Skeletal muscle tissue (tissue), 4 donors: ENCODE results near the gene GRIK3. TPM values are rescaled to one million over a fixed set of nuclear protein-coding genes. Genes with fewer than 3 reads are reported as not detected.

ENCODE experiments used
- H3K27ac ChIP-seq: one replicate; pipeline ENCODE4 v1.7.0; 2013; ENCODE audit warnings: mild to moderate bottlenecking, low read depth, low read length, inconsistent platforms
- H3K27me3 ChIP-seq, 3 donors: one replicate each; pipeline ENCODE4 v1.7.0; 2013; ENCODE audit warnings: low read length in 3 of 3; ENCODE audit not compliant: control insufficient read depth in 3 of 3, insufficient read depth in 3 of 3
- H3K36me3 ChIP-seq, 3 donors: one replicate each; pipeline ENCODE4 v1.7.0; 2013; ENCODE audit warnings: low read length in 3 of 3; ENCODE audit not compliant: control insufficient read depth in 3 of 3, insufficient read depth in 3 of 3
- H3K4me1 ChIP-seq, 3 donors: one replicate each; pipeline ENCODE4 v1.7.0; 2013; ENCODE audit warnings: low read length in 3 of 3, mild to moderate bottlenecking in 3 of 3; ENCODE audit not compliant: control insufficient read depth in 3 of 3, insufficient read depth in 3 of 3
- H3K4me3 ChIP-seq, 3 donors: one replicate each; pipeline ENCODE4 v1.7.0; 2013; ENCODE audit warnings: low read length in 3 of 3
- H3K9ac ChIP-seq, 3 donors: one replicate each; pipeline ENCODE4 v1.7.0; 2013; ENCODE audit warnings: low read length in 3 of 3, mild to moderate bottlenecking in 3 of 3, moderate library complexity in 2 of 3, low read depth in 1 of 3
- H3K9me3 ChIP-seq, 3 donors: one replicate each; pipeline ENCODE4 v1.7.0; 2013; ENCODE audit warnings: low read length in 3 of 3; ENCODE audit not compliant: control insufficient read depth in 3 of 3
- total RNA-seq: library from RNA; depleted of rRNA; stranded (reverse); fragments of >200 nt; gene quantifications from one replicate; pipeline ENCODE4 v1.2.3, GENCODE V29; 2014
- donor health status: Osteomylitis.

The GRIK3 gene
- total RNA-seq, 1 donor from 2014 or later = 0.52 TPM

GRCh38 chr1:36796733-36797132 is 237.6 kb downstream of the GRIK3 start:
- Histone ChIP-seq H3K27me3 (peaks cover 1 to 8% (median 3%) of the 10 kb centered on the region in 3 donors), H3K4me3 (no peak overlapping the region), H3K4me1 (peaks cover 2 to 10% (median 3%) of the 10 kb centered on the region in 3 donors)

DNA sequence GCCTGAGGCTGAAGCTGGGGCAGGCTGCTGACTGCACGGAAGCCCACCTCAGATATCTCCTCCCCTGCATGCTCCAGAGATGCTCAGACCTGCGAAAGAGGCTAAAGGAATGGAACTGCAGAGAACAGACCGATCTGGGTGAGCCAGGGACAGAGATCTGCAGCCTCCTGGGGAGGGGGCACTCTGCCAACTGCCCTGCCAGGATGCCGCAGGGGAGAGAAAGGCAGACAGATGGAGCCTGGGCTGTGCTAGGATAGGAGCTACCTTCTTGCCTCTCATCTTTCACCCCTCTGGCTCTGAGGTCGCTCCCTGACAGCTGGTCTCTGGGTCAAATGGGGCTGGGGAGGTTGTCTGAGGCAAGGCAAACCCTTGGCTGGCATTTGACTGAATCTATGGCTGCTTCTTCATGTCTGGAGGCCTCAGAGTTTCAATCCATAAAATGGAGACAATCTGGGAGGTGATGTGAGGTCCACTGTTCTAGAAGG is 238.2 kb downstream of the GRIK3 start:
- H3K27ac ChIP-seq = no peak overlapping the region
- H3K9me3 ChIP-seq = no peaks in the 10 kb centered on the region
- H3K36me3 ChIP-seq = no peaks in the 10 kb centered on the region
- H3K9ac ChIP-seq = no peak overlapping the region
- peaks cover 2 to 10% (median 3%) of the 10 kb centered on the region in 3 donors for H3K4me1 ChIP-seq
- H3K4me3 ChIP-seq = no peak overlapping the region
- H3K27me3 ChIP-seq = peaks cover 7 to 8% (median 7%) of the 10 kb centered on the region in 3 donors

More at GRCh38 chr1:36796733-36797132, 237.6 kb downstream of the GRIK3 start:
- Histone ChIP-seq H3K9ac (no peak overlapping the region), H3K27ac (no peak overlapping the region), H3K36me3 (no peaks in the 10 kb centered on the region), H3K9me3 (no peaks in the 10 kb centered on the region)

GRCh38 chr1:36794460-36794859 is 239.9 kb downstream of the GRIK3 start:
- H3K9ac ChIP-seq = no peak overlapping the region
- no peak overlapping the region for H3K4me3 ChIP-seq
- H3K36me3 ChIP-seq = no peaks in the 10 kb centered on the region
- H3K4me1 ChIP-seq = peaks cover 2 to 10% (median 3%) of the 10 kb centered on the region in 3 donors
- H3K27me3 ChIP-seq = peaks cover 9 to 21% (median 11%) of the 10 kb centered on the region in 3 donors
- H3K9me3 ChIP-seq = no peaks in the 10 kb centered on the region
- H3K27ac ChIP-seq = no peak overlapping the region

- H3K27me3 ChIP-seq = peaks cover 9 to 29% (median 12%) of the 10 kb centered on the region in 3 donors
- H3K4me1 ChIP-seq = peaks cover 2 to 10% (median 3%) of the 10 kb centered on the region in 3 donors
- H3K4me3 ChIP-seq = no peak overlapping the region
- no peak overlapping the region for H3K27ac ChIP-seq
- H3K9ac ChIP-seq = no peak overlapping the region
- H3K9me3 ChIP-seq = no peaks in the 10 kb centered on the region
- no peaks in the 10 kb centered on the region for H3K36me3 ChIP-seq
These were observed 240.9 kb downstream of the GRIK3 start for GRCh38 chr1:36793452-36793851.

- no peaks in the 10 kb centered on the region for H3K9me3 ChIP-seq
- no peak overlapping the region for H3K9ac ChIP-seq
- no peak overlapping the region for H3K27ac ChIP-seq
- H3K4me1 ChIP-seq = peaks cover 2 to 10% (median 3%) of the 10 kb centered on the region in 3 donors
- H3K4me3 ChIP-seq = no peak overlapping the region
- H3K36me3 ChIP-seq = no peaks in the 10 kb centered on the region
- peaks cover 9 to 36% (median 12%) of the 10 kb centered on the region in 3 donors for H3K27me3 ChIP-seq
These were observed 242.0 kb downstream of the GRIK3 start for GRCh38 chr1:36792292-36792691.

GRCh38 chr1:36790191-36790590 is 244.1 kb downstream of the GRIK3 start:
- Histone ChIP-seq H3K27me3 (peaks cover 19 to 42% (median 27%) of the 10 kb centered on the region in 3 donors), H3K9me3 (no peaks in the 10 kb centered on the region), H3K9ac (no peak overlapping the region)

GRCh38 chr1:36789535-36789934 is 244.8 kb downstream of the GRIK3 start:
- Histone ChIP-seq H3K27me3 (peaks cover 21 to 45% (median 29%) of the 10 kb centered on the region in 3 donors), H3K9ac (no peak overlapping the region), H3K4me1 (peaks cover 0 to 3% (median 2%) of the 10 kb centered on the region in 3 donors), H3K36me3 (no peaks in the 10 kb centered on the region), H3K4me3 (no peak overlapping the region), H3K27ac (no peak overlapping the region), H3K9me3 (no peaks in the 10 kb centered on the region)

More at GRCh38 chr1:36790191-36790590, 244.1 kb downstream of the GRIK3 start:
- H3K4me3 ChIP-seq = no peak overlapping the region
- H3K4me1 ChIP-seq = peaks cover 2 to 3% (median 3%) of the 10 kb centered on the region in 3 donors
- H3K36me3 ChIP-seq = no peaks in the 10 kb centered on the region
- H3K27ac ChIP-seq = no peak overlapping the region

DNA sequence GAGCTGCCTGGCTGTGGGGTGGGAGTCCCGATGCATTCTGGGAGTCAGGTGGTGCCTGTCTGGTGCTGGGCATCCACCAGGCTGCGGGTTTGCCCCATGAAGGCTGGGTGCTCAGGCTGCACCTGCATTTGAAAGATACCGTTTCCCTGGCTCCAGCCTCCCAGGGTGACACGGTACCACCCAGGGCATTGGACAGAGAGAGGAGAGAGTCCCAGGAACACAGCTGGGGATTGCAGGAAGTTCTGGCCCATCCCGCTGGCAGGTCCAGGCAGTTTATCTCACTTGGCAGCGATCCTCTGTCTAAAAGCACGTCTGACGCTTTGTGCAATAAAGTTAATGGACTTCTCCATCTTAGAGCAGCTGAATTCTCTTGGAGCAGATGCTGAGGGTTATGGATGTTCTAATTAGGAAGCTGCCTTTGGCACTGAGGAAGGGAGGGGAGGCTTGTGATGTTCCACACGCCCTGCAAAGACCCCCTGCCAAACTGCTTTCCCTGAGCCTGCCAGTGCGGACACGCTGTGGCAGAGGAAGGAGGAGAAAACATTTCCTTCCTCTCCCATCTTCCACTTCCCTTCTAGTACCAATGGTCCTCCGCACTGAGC is 246.9 kb downstream of the GRIK3 start:
- H3K4me1 ChIP-seq = no peaks in the 10 kb centered on the region
- H3K27ac ChIP-seq = no peak overlapping the region
- H3K36me3 ChIP-seq = no peaks in the 10 kb centered on the region
- no peak overlapping the region for H3K4me3 ChIP-seq
- H3K9ac ChIP-seq = no peak overlapping the region
- no peaks in the 10 kb centered on the region for H3K9me3 ChIP-seq
- peaks cover 23 to 57% (median 35%) of the 10 kb centered on the region in 3 donors for H3K27me3 ChIP-seq

GRCh38 chr1:36786425-36786824 is 247.9 kb downstream of the GRIK3 start:
- Histone ChIP-seq H3K4me3 (no peak overlapping the region), H3K9ac (no peak overlapping the region), H3K9me3 (no peaks in the 10 kb centered on the region), H3K27me3 (peaks cover 18 to 58% (median 36%) of the 10 kb centered on the region in 3 donors), H3K4me1 (no peaks in the 10 kb centered on the region), H3K36me3 (no peaks in the 10 kb centered on the region), H3K27ac (no peak overlapping the region)

DNA sequence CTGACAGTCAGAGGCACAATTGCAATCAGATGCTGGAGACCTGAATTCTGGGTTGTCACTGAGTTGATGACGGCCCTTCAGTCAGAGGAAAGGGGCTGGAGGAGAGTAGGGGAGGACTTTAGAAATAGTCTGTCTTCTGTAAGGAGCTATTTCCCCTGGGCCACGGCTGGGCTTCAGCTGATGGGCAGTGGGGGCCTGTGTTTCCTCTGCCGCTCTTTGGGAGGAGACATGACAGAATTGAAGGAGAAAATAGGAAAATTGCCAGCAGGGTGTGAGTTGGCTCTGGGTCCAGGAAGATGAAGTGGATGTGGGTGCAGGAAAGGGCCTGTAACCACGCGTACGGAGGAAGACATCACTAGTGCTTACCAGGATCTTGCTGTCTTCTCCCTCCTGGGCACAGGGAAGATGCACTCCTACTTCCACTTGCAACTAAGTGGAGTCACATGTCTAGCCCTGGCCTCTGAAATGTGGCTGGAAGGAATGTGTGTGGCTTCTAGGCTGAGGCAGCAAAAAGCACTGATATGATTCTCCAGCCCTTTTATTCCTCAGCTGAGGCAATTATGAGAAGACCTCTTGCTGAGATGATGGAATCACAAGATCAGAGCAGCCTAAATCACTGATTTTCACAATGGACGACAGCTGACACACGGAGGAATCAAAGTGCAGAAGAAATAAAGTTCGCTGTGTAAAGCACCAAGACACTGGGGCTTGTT is 250.0 kb downstream of the GRIK3 start:
- Histone ChIP-seq H3K27ac (no peak overlapping the region), H3K27me3 (peaks cover 13 to 50% (median 35%) of the 10 kb centered on the region in 3 donors), H3K9ac (no peak overlapping the region), H3K36me3 (no peaks in the 10 kb centered on the region), H3K4me3 (no peak overlapping the region), H3K4me1 (no peaks in the 10 kb centered on the region), H3K9me3 (no peaks in the 10 kb centered on the region)
